Erythroblast (primary cell): ENCODE data around the gene PAK5.

ENCODE experiments used
- DNase-seq, 2 experiments: peaks; one replicate each; lab custom pipeline; 2025; lab: John Stamatoyannopoulos, UW
- GATA1 ChIP-seq: IDR thresholded peaks from 2 replicates; pipeline ENCODE4 v1.6.1; 2011; ENCODE audit warnings: low read depth, mild to moderate bottlenecking, control low read depth, low read length, moderate library complexity
- POLR2A ChIP-seq: IDR thresholded peaks from 2 replicates; pipeline ENCODE4 v1.6.1; 2011; ENCODE audit warnings: mild to moderate bottlenecking, low read length

The PAK5 gene

GRCh38 chr20:9514461-9515213 lies 324.2 kb downstream of the PAK5 start, which contains the start of gene LAMP5:
LAMP5 (plus strand) TSS chr20:9514590; CDS start chr20:9514853, 263 bp downstream.
- TF ChIP-seq POLR2A (no peak), GATA1 (no peak)
- no peak for DNase-seq

GRCh38 chr20:9514072-9514460 lies 324.8 kb downstream of the PAK5 start:
- no peak for TF ChIP-seq GATA1
- TF ChIP-seq POLR2A = no peak
- no peak for DNase-seq

DNA sequence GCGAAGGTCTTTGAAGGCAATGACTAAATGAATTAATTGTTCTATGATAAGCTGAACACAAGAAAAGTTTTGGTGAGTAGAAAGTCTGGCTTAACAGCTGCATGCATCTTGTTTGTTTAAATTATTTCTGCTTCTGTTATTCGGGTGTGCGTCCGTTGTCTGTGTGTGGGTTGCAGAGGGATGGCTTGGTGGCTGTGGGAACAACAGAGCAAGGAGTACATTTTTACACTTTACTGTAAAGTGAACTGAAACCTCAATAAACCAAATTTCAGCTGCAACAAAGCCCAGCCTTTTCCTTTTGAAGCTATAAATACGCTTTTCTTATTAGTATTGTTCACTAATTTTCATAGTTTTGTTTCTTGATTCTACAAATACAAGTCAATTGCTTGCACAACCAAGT lies 328.0 kb downstream of the PAK5 start:
- DNase-seq = no peak
- TF ChIP-seq POLR2A = no peak

DNA sequence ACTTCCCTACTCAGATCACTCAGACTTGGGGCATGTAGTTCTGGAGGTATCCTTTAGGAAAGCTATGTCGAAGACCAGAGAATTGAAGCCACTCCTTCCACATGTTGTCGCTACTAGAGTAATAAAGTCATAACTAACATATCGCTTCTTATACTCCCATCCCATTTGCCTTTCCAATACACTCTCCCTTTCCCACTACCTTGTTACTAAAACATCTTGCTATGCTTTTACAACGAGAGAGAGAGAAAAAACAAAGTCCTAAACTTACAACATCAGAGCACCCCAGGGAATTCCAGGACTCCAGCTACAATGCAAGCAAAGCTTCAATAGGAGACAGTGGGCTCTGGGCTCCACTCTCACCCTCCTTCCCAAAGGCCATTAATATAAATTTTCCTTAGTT lies 329.6 kb downstream of the PAK5 start:
- no peak for TF ChIP-seq POLR2A
- no peak for TF ChIP-seq GATA1
- DNase-seq = no peak

- TF ChIP-seq POLR2A (no peak), GATA1 (no peak)
- no peak for DNase-seq
Observed at GRCh38 chr20:9508696-9509178, 330.1 kb downstream of the PAK5 start.

- DNase-seq = no peak
- TF ChIP-seq GATA1 (no peak), POLR2A (no peak)
Observed at GRCh38 chr20:9508240-9508661, 330.6 kb downstream of the PAK5 start.

DNA sequence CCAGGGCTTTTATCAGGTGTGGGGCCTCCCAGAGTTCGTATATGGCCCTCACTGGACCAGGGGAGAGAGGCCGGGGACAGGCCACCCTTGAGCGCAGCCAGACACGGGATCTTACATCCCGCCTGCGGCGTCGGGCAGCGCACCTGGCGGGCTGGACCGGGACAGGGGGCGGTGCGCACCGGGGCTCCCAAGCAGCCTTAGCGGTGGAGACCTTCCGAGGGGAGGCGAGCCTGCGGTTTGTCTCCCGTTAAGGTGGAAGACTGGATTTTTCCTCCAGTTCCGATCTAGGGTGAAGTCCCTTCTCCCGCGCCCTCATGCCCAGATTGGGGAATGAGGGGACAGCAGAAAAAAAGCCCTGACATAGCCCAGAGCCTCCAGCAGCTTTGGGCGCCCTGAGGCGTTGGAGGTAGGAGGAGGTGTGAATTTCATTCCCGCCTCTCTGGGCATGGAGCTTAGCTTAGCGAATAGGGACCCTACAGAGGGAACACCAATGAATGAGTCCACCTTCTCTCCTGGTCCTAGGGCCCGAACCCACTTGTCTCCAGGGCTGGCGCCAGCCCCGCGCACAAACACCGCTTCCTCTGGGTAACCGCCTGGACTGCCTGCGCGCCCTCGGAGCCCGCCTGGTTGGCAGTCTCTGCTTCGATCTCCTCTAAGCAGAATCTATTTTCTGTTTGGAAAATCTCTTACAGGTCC lies 331.2 kb downstream of the PAK5 start:
- TF ChIP-seq GATA1 (no peak), POLR2A (no peak)
- DNase-seq = no peak

DNA sequence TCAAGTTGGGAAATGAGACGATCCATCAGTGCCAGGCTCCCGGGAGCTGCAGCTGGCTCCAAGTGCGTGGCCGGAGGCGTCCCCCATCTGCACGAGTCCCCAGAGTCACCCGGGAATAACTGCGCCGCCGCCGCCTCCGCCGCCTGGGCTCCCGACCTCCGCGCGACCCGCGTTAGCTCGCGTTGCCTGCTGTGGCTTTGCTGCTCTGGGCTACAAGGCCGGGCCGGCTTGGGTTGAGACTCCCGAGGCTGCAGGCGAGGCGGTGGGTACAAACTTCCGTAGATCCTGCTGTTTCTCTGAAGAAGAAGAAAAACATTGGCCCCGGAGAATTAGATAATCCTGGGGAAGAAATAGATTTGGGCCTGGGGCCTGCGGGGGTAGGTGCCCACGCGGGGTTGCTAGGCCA lies 331.9 kb downstream of the PAK5 start:
- no peak for DNase-seq
- no peak for TF ChIP-seq POLR2A
- no peak for TF ChIP-seq GATA1

DNA sequence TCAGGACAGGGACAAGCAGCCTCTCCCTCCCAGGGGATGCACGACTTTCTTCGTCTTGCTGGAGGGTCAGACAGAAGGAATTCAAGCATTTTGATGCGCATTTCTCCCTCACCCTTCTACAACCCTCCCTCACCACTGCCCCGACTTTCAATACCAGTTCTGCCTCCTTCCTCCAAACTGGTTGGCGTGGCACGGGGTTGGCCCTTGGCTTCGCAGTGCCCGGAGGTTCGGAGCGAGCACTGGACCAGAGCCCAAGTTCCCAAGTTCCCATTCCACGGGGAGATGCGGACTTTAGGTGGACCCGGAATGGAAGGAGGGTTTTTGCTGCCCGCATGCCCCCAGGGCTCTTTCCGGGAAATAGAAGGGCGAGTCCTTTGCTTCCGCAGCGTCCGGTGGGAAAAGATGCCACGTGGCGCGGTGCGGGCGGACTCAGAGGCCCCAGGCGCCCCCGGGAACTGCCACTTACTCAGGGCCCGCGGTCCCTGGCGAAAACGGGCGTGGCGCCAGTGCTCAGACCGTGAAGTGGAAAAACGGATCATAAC lies 332.5 kb downstream of the PAK5 start:
- no peak for DNase-seq
- TF ChIP-seq GATA1 = no peak
- no peak for TF ChIP-seq POLR2A

DNA sequence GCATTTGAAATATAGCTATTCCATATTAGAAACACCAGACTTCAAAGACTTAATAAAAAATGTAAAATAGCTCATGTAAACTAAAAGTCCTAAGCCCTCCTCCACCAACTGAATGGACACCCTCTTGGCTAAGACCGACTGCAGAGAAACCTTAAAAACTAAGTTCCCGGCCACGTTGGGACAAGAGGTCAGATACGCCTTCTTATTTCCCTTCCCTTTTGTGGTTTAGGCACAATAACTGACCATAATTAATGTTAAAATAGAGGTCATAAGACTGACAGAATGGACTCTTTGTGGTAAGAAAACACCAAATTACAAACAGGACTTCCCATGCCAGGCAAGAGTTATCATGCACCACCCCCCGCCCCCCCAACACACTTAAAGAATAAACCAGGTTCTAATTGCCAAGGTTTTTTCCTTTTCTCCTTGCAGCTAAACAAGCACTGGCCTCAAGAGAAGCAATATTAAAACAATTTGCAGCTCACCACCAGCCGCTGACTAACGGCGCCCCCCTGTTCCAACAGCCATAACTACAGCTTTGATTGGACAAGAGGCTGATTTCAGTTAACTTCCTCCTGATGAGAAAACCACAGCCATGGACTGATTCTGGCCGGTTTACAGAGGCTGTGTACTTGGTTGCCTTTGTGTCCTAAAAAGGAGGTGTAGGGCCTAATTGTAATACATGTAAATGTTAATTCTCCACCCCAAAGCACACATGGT lies 335.2 kb downstream of the PAK5 start:
- DNase-seq = no peak

DNA sequence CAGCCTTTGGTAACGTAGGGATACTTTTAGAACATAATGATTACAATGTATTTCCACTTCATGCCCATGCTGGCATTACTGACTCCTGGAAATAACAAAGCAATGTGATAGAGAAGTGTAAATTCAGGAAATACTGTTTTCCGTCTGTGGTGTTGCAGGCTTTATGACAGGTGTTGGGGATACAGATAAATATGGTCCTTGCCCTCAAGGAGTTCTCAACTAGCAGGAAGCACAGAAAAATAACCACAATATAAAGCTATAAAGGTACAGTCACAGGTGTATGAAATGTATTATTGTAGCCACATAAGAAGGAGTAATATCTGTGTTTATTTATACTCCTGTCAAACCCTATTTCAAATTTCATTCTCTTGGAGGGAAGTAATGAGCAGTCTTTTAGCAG lies 337.4 kb downstream of the PAK5 start:
- DNase-seq = no peak
- TF ChIP-seq GATA1 (no peak), POLR2A (no peak)

More for the DNA sequence above, 335.2 kb downstream of the PAK5 start:
- TF ChIP-seq GATA1 = no peak
- TF ChIP-seq POLR2A = no peak

DNA sequence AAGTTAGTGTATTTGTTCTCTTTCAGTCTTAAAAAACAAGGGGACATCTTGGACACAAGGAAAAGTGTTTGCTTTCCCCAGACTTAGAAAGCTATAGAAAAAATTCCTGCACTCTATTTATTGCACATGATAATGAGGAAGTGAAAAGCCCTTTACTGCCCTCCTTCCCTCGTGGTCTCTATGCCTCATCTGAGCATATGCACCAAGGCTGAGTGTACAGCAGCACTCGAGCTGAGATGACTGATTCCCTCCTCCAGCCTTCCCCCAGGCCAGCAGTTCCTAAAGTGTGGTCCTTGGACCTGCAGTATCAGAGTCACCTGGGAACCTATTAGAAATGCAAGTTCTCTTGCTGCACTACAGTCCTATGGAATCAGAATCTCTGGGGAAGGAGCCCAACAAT lies 338.8 kb downstream of the PAK5 start:
- no peak for DNase-seq
- no peak for TF ChIP-seq POLR2A
- TF ChIP-seq GATA1 = no peak

- TF ChIP-seq POLR2A (no peak), GATA1 (no peak)
- no peak for DNase-seq
Observed at GRCh38 chr20:9499126-9499899, 339.6 kb downstream of the PAK5 start.
